Hepatocyte (in vitro differentiated cells): ENCODE data around the gene AP3S1. TPM values are rescaled to one million over a fixed set of nuclear protein-coding genes. Genes with fewer than 3 reads are reported as not detected.
A peak's percentile ranks its signal among the peaks of the same experiment; 100 is the strongest.

Source experiments
- DNase-seq: peaks from one replicate; pipeline ENCODE4 v3.0.0-alpha.2; 2016; ENCODE audit warnings: low spot score
- H2AFZ ChIP-seq: fragments of 200-600 bp; sonication (generic); 2 replicates; pipeline ENCODE4 v1.6.0; 2016; ENCODE audit warnings: antibody characterized with exemption, mild to moderate bottlenecking
- H3K27ac ChIP-seq: fragments of 200-600 bp; sonication (generic); 2 replicates; pipeline ENCODE4 v1.5.1; 2016; ENCODE audit warnings: mild to moderate bottlenecking
- H3K27me3 ChIP-seq: fragments of 200-600 bp; sonication (generic); 2 replicates; pipeline ENCODE4 v1.6.1; 2016
- H3K36me3 ChIP-seq: fragments of 200-600 bp; sonication (generic); replicated peaks from 2 replicates; pipeline ENCODE4 v1.5.1; 2016; ENCODE audit warnings: low read depth; ENCODE audit not compliant: insufficient read depth
- H3K4me1 ChIP-seq: fragments of 200-600 bp; sonication (generic); 2 replicates; pipeline ENCODE4 v1.5.1; 2016; ENCODE audit warnings: mild to moderate bottlenecking, moderate library complexity; ENCODE audit not compliant: insufficient read depth
- H3K4me2 ChIP-seq: fragments of 200-600 bp; sonication (generic); 2 replicates; pipeline ENCODE4 v1.6.0; 2016
- H3K4me3 ChIP-seq: fragments of 200-600 bp; sonication (generic); 2 replicates; pipeline ENCODE4 v1.5.1; 2016; ENCODE audit warnings: mild to moderate bottlenecking
- H3K79me2 ChIP-seq: fragments of 200-600 bp; sonication (generic); 2 replicates; pipeline ENCODE4 v1.6.0; 2017; ENCODE audit warnings: mild to moderate bottlenecking
- H3K9me2 ChIP-seq: fragments of 200-600 bp; sonication (generic); replicated peaks from 2 replicates; pipeline ENCODE4 v1.6.0; 2017; ENCODE audit warnings: mild to moderate bottlenecking; ENCODE audit not compliant: insufficient read depth
- H3K9me3 ChIP-seq: fragments of 200-600 bp; sonication (generic); 2 replicates; pipeline ENCODE4 v1.5.1; 2016; ENCODE audit warnings: low read depth, mild to moderate bottlenecking
- H4K20me1 ChIP-seq: fragments of 200-600 bp; sonication (generic); 2 replicates; pipeline ENCODE4 v1.6.0; 2016; ENCODE audit warnings: mild to moderate bottlenecking; ENCODE audit not compliant: insufficient read depth, poor library complexity, severe bottlenecking
- CTCF ChIP-seq: fragments of 200-600 bp; sonication (generic); IDR thresholded peaks from 2 replicates; pipeline ENCODE4 v1.5.1; 2016; ENCODE audit warnings: antibody characterized with exemption, mild to moderate bottlenecking; ENCODE audit not compliant: poor library complexity
- EZH2 ChIP-seq: fragments of 200-600 bp; sonication (generic); IDR thresholded peaks from 2 replicates; pipeline ENCODE4 v1.6.1; 2016; ENCODE audit warnings: antibody characterized with exemption, mild to moderate bottlenecking, borderline replicate concordance
- EZH2phosphoT487 ChIP-seq: fragments of 200-600 bp; sonication (generic); IDR thresholded peaks from one replicate; pipeline ENCODE4 v1.6.1; 2018; ENCODE audit warnings: antibody characterized with exemption, mild to moderate bottlenecking, low read depth, moderate library complexity; ENCODE audit not compliant: unreplicated experiment, severe bottlenecking
- WGBS: methylation state at CpG from one replicate; pipeline ENCODE4 v1.1.6; 2016; ENCODE audit warnings: low lambda C conversion rate; ENCODE audit errors: missing lambda C conversion rate; 5-methylcytosine and 5-hydroxymethylcytosine counted together
- polyA plus RNA-seq: library from polyadenylated mRNA; unstranded; fragments of >200 nt; fragmentation: Nextera tagmentation; extraction: Ambion mirVana; gene quantifications from 2 replicates; pipeline ENCODE4 v1.2.1, GENCODE V29; 2016
- total RNA-seq: library from RNA; depleted of rRNA; stranded (reverse); fragments of >200 nt; gene quantifications from 2 replicates; pipeline ENCODE4 v1.2.3, GENCODE V29; 2014

Gene AP3S1
- total and polyA plus RNA-seq, 2 experiments from 2014 or later: 148 to 362 TPM

- no peak for DNase-seq
- Histone ChIP-seq H3K27ac (peak overlapping the region; percentile 7), H4K20me1 (peaks cover 30% of the 10 kb centered on the region), H3K4me1 (peaks cover 24% of the 10 kb centered on the region), H3K79me2 (peaks cover 99% of the 10 kb centered on the region), H3K4me3 (no peak overlapping the region), H3K36me3 (no peaks in the 10 kb centered on the region), H3K9me2 (no peaks in the 10 kb centered on the region), H3K9me3 (no peaks in the 10 kb centered on the region), H3K27me3 (no peaks in the 10 kb centered on the region), H3K4me2 (peak overlapping the region; percentile 37), H2AFZ (no peak overlapping the region)
- 34% methylated on average over 1 of the region's 1 CpG for WGBS
- TF ChIP-seq CTCF: no peak
- no peak for TF ChIP-seq EZH2phosphoT487
- no peak for TF ChIP-seq EZH2
These were observed 15.3 kb downstream of the AP3S1 start for GRCh38 chr5:115857057-115857479.

GRCh38 chr5:115857626-115858349, 16.1 kb downstream of the AP3S1 start:
- no peaks in the 10 kb centered on the region for H3K27me3 ChIP-seq
- 46% methylated on average over 2 of the region's 2 CpGs for WGBS
- H3K4me2 ChIP-seq: peak overlapping the region; percentile 37
- DNase-seq: no peak
- H3K9me3 ChIP-seq: no peaks in the 10 kb centered on the region
- no peak overlapping the region for H2AFZ ChIP-seq
- no peaks in the 10 kb centered on the region for H3K9me2 ChIP-seq
- no peak overlapping the region for H3K27ac ChIP-seq
- H3K36me3 ChIP-seq: no peaks in the 10 kb centered on the region
- H3K4me3 ChIP-seq: no peak overlapping the region
- peaks cover 24% of the 10 kb centered on the region for H3K4me1 ChIP-seq
- H3K79me2 ChIP-seq: peaks cover 99% of the 10 kb centered on the region
- peaks cover 30% of the 10 kb centered on the region for H4K20me1 ChIP-seq
- no peak for TF ChIP-seq CTCF
- TF ChIP-seq EZH2: no peak
- no peak for TF ChIP-seq EZH2phosphoT487

GRCh38 chr5:115858396-115858795, 16.7 kb downstream of the AP3S1 start:
- Histone ChIP-seq H3K79me2 (peaks cover 99% of the 10 kb centered on the region), H4K20me1 (peaks cover 30% of the 10 kb centered on the region), H3K27ac (no peak overlapping the region), H3K4me3 (no peak overlapping the region), H2AFZ (no peak overlapping the region), H3K9me2 (no peaks in the 10 kb centered on the region), H3K4me2 (no peak overlapping the region), H3K9me3 (no peaks in the 10 kb centered on the region), H3K27me3 (no peaks in the 10 kb centered on the region), H3K4me1 (peaks cover 24% of the 10 kb centered on the region), H3K36me3 (no peaks in the 10 kb centered on the region)
- DNase-seq: no peak
- 99% methylated on average over 3 of the region's 3 CpGs for WGBS
- TF ChIP-seq CTCF: no peak

GRCh38 chr5:115859378-115859777, 17.6 kb downstream of the AP3S1 start:
- Histone ChIP-seq H3K4me1 (peaks cover 24% of the 10 kb centered on the region), H3K4me3 (no peak overlapping the region), H3K9me2 (no peaks in the 10 kb centered on the region), H3K36me3 (no peaks in the 10 kb centered on the region), H3K9me3 (no peaks in the 10 kb centered on the region), H4K20me1 (peaks cover 32% of the 10 kb centered on the region), H3K79me2 (peaks cover 99% of the 10 kb centered on the region), H2AFZ (no peak overlapping the region), H3K27ac (no peak overlapping the region), H3K27me3 (no peaks in the 10 kb centered on the region), H3K4me2 (no peak overlapping the region)
- TF ChIP-seq EZH2phosphoT487 (no peak), CTCF (no peak), EZH2 (no peak)
- no peak for DNase-seq
